Stomach smooth muscle (tissue), 2 donors: ENCODE results near the gene CACNA1E.
A peak's percentile ranks its signal among the peaks of the same experiment; 100 is the strongest.
"Not testable (repeated sequence)": the region's sequence is repeated elsewhere in the genome, so short reads cannot be mapped to it uniquely, and the experiment has no call there.

Experiments used
- H3K27ac ChIP-seq: one replicate; pipeline ENCODE4 v1.7.0; 2013; ENCODE audit warnings: mild to moderate bottlenecking, low read length, inconsistent platforms
- H3K27me3 ChIP-seq, 2 donors: one replicate each; pipeline ENCODE4 v1.7.0; 2013; ENCODE audit warnings: low read length in 2 of 2; ENCODE audit not compliant: insufficient read depth in 2 of 2, control insufficient read depth in 1 of 2
- H3K36me3 ChIP-seq, 2 donors: one replicate each; pipeline ENCODE4 v1.7.0; 2013; ENCODE audit warnings: low read length in 2 of 2; ENCODE audit not compliant: control insufficient read depth in 2 of 2, insufficient read depth in 2 of 2
- H3K4me1 ChIP-seq: one replicate; pipeline ENCODE4 v1.7.0; 2013; ENCODE audit warnings: low read length; ENCODE audit not compliant: control insufficient read depth, insufficient read depth
- H3K4me3 ChIP-seq, 2 donors: one replicate each; pipeline ENCODE4 v1.7.0; 2013; ENCODE audit warnings: low read length in 2 of 2
- H3K9ac ChIP-seq, 2 donors: one replicate each; pipeline ENCODE4 v1.7.0; 2013; ENCODE audit warnings: low read length in 2 of 2, mild to moderate bottlenecking in 1 of 2
- H3K9me3 ChIP-seq, 2 donors: one replicate each; pipeline ENCODE4 v1.7.0; 2013; ENCODE audit warnings: low read length in 2 of 2; ENCODE audit not compliant: control insufficient read depth in 2 of 2
- donor health status: healthy.
- donor health status: Pancreatic carcinoma.

CACNA1E gene

GRCh38 chr1:181542406-181542805, 59.1 kb downstream of the CACNA1E start:
- not testable (repeated sequence) for H3K9me3 ChIP-seq, H3K36me3 ChIP-seq, H3K4me1 ChIP-seq, H3K9ac ChIP-seq, H3K4me3 ChIP-seq, H3K27me3 ChIP-seq, H3K27ac ChIP-seq

- Histone ChIP-seq H3K9me3 (no peaks in the 10 kb centered on the region), H3K36me3 (no peaks in the 10 kb centered on the region), H3K27me3 (no peaks in the 10 kb centered on the region), H3K9ac (no peak overlapping the region), H3K4me1 (peaks cover 12% of the 10 kb centered on the region), H3K27ac (no peak overlapping the region), H3K4me3 (no peak overlapping the region)
Observed at GRCh38 chr1:181545395-181545794, 62.1 kb downstream of the CACNA1E start.

GRCh38 chr1:181548497-181548896, 65.2 kb downstream of the CACNA1E start:
- Histone ChIP-seq H3K9me3 (no peaks in the 10 kb centered on the region), H3K27ac (no peak overlapping the region), H3K4me3 (no peak overlapping the region), H3K4me1 (peaks cover 23% of the 10 kb centered on the region), H3K36me3 (no peaks in the 10 kb centered on the region), H3K27me3 (no peaks in the 10 kb centered on the region), H3K9ac (no peak overlapping the region)

- peak overlapping the region; percentile 49 for H3K27ac ChIP-seq
- H3K9ac ChIP-seq: no peak overlapping the region
- peak overlapping the region; percentile 4 to 29 for H3K4me3 ChIP-seq
- H3K9me3 ChIP-seq: no peaks in the 10 kb centered on the region
- no peaks in the 10 kb centered on the region for H3K27me3 ChIP-seq
- H3K4me1 ChIP-seq: peaks cover 23% of the 10 kb centered on the region
- H3K36me3 ChIP-seq: no peaks in the 10 kb centered on the region
Observed at GRCh38 chr1:181551249-181551648, 67.9 kb downstream of the CACNA1E start.

GRCh38 chr1:181551754-181552153, 68.4 kb downstream of the CACNA1E start:
- H3K9ac ChIP-seq: no peak overlapping the region
- no peak overlapping the region for H3K4me3 ChIP-seq
- peaks cover 23% of the 10 kb centered on the region for H3K4me1 ChIP-seq
- no peaks in the 10 kb centered on the region for H3K27me3 ChIP-seq
- H3K36me3 ChIP-seq: no peaks in the 10 kb centered on the region
- H3K9me3 ChIP-seq: no peaks in the 10 kb centered on the region
- H3K27ac ChIP-seq: no peak overlapping the region

- Histone ChIP-seq H3K36me3 (no peaks in the 10 kb centered on the region), H3K4me1 (peaks cover 19% of the 10 kb centered on the region), H3K27ac (no peak overlapping the region), H3K9me3 (no peaks in the 10 kb centered on the region), H3K27me3 (no peaks in the 10 kb centered on the region), H3K4me3 (no peak overlapping the region), H3K9ac (no peak overlapping the region)
Observed at GRCh38 chr1:181554465-181554864, 71.1 kb downstream of the CACNA1E start.

- H3K9ac ChIP-seq: no peak overlapping the region
- H3K4me3 ChIP-seq: no peak overlapping the region
- no peaks in the 10 kb centered on the region for H3K27me3 ChIP-seq
- H3K4me1 ChIP-seq: no peaks in the 10 kb centered on the region
- no peaks in the 10 kb centered on the region for H3K9me3 ChIP-seq
- no peaks in the 10 kb centered on the region for H3K36me3 ChIP-seq
- no peak overlapping the region for H3K27ac ChIP-seq
Observed at GRCh38 chr1:181556631-181557030, 73.3 kb downstream of the CACNA1E start.

GRCh38 chr1:181557313-181557712, 74.0 kb downstream of the CACNA1E start:
- no peak overlapping the region for H3K27ac ChIP-seq
- H3K9me3 ChIP-seq: no peaks in the 10 kb centered on the region
- no peak overlapping the region for H3K4me3 ChIP-seq
- H3K4me1 ChIP-seq: no peaks in the 10 kb centered on the region
- no peaks in the 10 kb centered on the region for H3K36me3 ChIP-seq
- no peaks in the 10 kb centered on the region for H3K27me3 ChIP-seq
- H3K9ac ChIP-seq: no peak overlapping the region

- Histone ChIP-seq H3K4me1 (no peaks in the 10 kb centered on the region), H3K9me3 (no peaks in the 10 kb centered on the region), H3K27me3 (no peaks in the 10 kb centered on the region)
Observed at GRCh38 chr1:181558416-181558815, 75.1 kb downstream of the CACNA1E start.

GRCh38 chr1:181559142-181559541, 75.8 kb downstream of the CACNA1E start:
- Histone ChIP-seq H3K4me3 (no peak overlapping the region), H3K9me3 (no peaks in the 10 kb centered on the region), H3K9ac (no peak overlapping the region), H3K27me3 (no peaks in the 10 kb centered on the region), H3K36me3 (no peaks in the 10 kb centered on the region), H3K4me1 (no peaks in the 10 kb centered on the region), H3K27ac (no peak overlapping the region)

More at GRCh38 chr1:181558416-181558815, 75.1 kb downstream of the CACNA1E start:
- Histone ChIP-seq H3K36me3 (no peaks in the 10 kb centered on the region), H3K9ac (no peak overlapping the region), H3K27ac (no peak overlapping the region), H3K4me3 (no peak overlapping the region)

GRCh38 chr1:181562395-181562794, 79.1 kb downstream of the CACNA1E start:
- H3K27me3 ChIP-seq: no peaks in the 10 kb centered on the region

More at GRCh38 chr1:181562395-181562794, 79.1 kb downstream of the CACNA1E start:
- Histone ChIP-seq H3K4me1 (no peaks in the 10 kb centered on the region), H3K9me3 (no peaks in the 10 kb centered on the region), H3K36me3 (no peaks in the 10 kb centered on the region), H3K27ac (no peak overlapping the region), H3K9ac (no peak overlapping the region), H3K4me3 (no peak overlapping the region)
